Astrocyte of the cerebellum (primary cell): ENCODE results near the gene STEAP3.

Experiments used
- DNase-seq: peaks from one replicate; pipeline ENCODE4 v3.0.0-alpha.2; 2011; ENCODE audit warnings: low read depth
- H3K4me3 ChIP-seq: 2 replicates; pipeline ENCODE4 v1.5.1; 2011; ENCODE audit warnings: mild to moderate bottlenecking, low read depth, low read length, moderate library complexity
- CTCF ChIP-seq: IDR thresholded peaks from 2 replicates; pipeline ENCODE4 v1.5.1; 2012; ENCODE audit warnings: low read length, low read depth, moderate library complexity, mild to moderate bottlenecking; ENCODE audit errors: missing control alignments
- in situ Hi-C: cut with HindIII; loops from 2 replicates; pipeline ENCODE4 v1.10.0; 2017; ENCODE audit warnings: low sequenced_read_pairs

STEAP3 gene

GRCh38 chr2:119177838-119178190, 45.8 kb upstream of the STEAP3 start:
- H3K4me3 ChIP-seq: no peak overlapping the region
- no peak for TF ChIP-seq CTCF
- DNase-seq: no peak
- in situ Hi-C loops: loop anchor here (5.0 kb wide), 1 partner anchor 71 kb away; no protein-coding TSS in a partner anchor

- in situ Hi-C loops: loop anchor here (5.0 kb wide), 1 partner anchor 71 kb away; no protein-coding TSS in a partner anchor
- H3K4me3 ChIP-seq: no peak overlapping the region
- no peak for TF ChIP-seq CTCF
- DNase-seq: no peak
Observed at GRCh38 chr2:119178776-119179175, 44.9 kb upstream of the STEAP3 start.

- no peak for TF ChIP-seq CTCF
- in situ Hi-C loops: loop anchor here (5.0 kb wide), 1 partner anchor 72 kb away; no protein-coding TSS in a partner anchor
- DNase-seq: no peak
- no peak overlapping the region for H3K4me3 ChIP-seq
Observed at GRCh38 chr2:119179202-119179601, 44.4 kb upstream of the STEAP3 start.

GRCh38 chr2:119179991-119180390, 43.6 kb upstream of the STEAP3 start:
- no peak overlapping the region for H3K4me3 ChIP-seq
- DNase-seq: no peak
- TF ChIP-seq CTCF: peak; percentile 2
- in situ Hi-C loops: loop anchor here (5.0 kb wide), 1 partner anchor 73 kb away; no protein-coding TSS in a partner anchor

- TF ChIP-seq CTCF: no peak
- in situ Hi-C loops: no loop called here
- DNase-seq: no peak
- no peak overlapping the region for H3K4me3 ChIP-seq
Observed at GRCh38 chr2:119180892-119181291, 42.7 kb upstream of the STEAP3 start.

- in situ Hi-C loops: no loop called here
- no peak for TF ChIP-seq CTCF
- no peak overlapping the region for H3K4me3 ChIP-seq
- DNase-seq: no peak
Observed at GRCh38 chr2:119181391-119181790, 42.2 kb upstream of the STEAP3 start.
